HL-60 (cell line): Measurements from ENCODE around the gene SEC24A.
"Not testable (repeated sequence)": the region's sequence is repeated elsewhere in the genome, so short reads cannot be mapped to it uniquely, and the experiment has no call there.

Experiments
- DNase-seq, 2 experiments: peaks; one replicate each; pipeline ENCODE4 v3.0.0-alpha.2; 2010 to 2020; ENCODE audit warnings: low read depth in 1 of 2, low spot score in 1 of 2
- H3K27ac ChIP-seq: fragments of 250-450 bp; sonication (Bioruptor Pico); replicated peaks from 2 replicates; pipeline ENCODE4 v1.5.1; 2020; ENCODE audit warnings: mild to moderate bottlenecking, moderate library complexity
- H3K27me3 ChIP-seq: fragments of 250-450 bp; sonication (Bioruptor Pico); 2 replicates; pipeline ENCODE4 v1.5.1; 2021; ENCODE audit warnings: mild to moderate bottlenecking, moderate library complexity; ENCODE audit not compliant: insufficient read depth, poor library complexity, severe bottlenecking
- H3K4me3 ChIP-seq: replicated peaks from 2 replicates; pipeline ENCODE4 v1.5.1; 2011; ENCODE audit warnings: mild to moderate bottlenecking, control low read depth, low read length; ENCODE audit not compliant: insufficient read depth
- GABPA ChIP-seq: IDR thresholded peaks from 2 replicates; pipeline ENCODE4 v1.6.1; 2012; ENCODE audit warnings: low read depth
- POLR2AphosphoS5 ChIP-seq: IDR thresholded peaks from 2 replicates; pipeline ENCODE4 v1.6.1; 2012; ENCODE audit warnings: low read depth
- SPI1 ChIP-seq: IDR thresholded peaks from 2 replicates; pipeline ENCODE4 v1.6.1; 2012; ENCODE audit warnings: low read depth, mild to moderate bottlenecking, borderline replicate concordance
- TF ChIP-seq, protein P1 (sequence below): IDR thresholded peaks from one replicate; pipeline ENCODE4 v1.5.1; 2011; ENCODE audit warnings: low read length, control low read depth, inconsistent platforms; ENCODE audit not compliant: insufficient read depth
- TF ChIP-seq, protein P2 (sequence below): IDR thresholded peaks from 2 replicates; pipeline ENCODE4 v1.6.1; 2012; ENCODE audit warnings: low read depth; ENCODE audit not compliant: insufficient replicate concordance

SEC24A gene

DNA sequence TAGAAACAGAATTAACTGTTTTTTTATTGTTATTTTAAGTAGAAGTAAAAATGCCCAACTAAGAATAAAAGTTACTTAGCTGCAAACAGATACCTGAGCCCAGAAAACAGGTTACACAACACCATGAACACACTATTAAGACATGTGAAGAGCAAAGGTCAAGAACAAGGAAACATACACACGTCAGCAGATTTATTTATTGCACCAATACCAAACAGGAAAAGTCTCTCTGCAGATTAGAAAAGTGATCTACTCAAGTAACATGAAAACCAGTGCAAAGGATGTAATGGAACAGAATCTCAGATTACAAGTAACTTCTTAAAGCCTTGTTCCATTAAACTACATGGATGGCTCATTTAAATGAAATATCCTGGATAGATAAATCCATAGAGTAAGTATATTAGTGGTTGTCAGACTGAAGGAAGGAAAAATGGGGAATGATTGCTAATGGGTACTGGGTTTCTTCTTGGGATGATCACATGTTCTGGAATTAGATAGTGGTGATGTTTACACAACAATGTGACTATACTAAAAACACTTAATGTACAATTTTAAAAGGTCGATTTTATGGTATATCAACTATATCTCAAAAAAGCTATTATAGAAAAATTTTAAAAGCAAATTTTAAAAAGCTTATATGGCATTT is 22.1 kb upstream of the SEC24A start:
- H3K27me3 ChIP-seq = no peaks in the 10 kb centered on the region
- DNase-seq = no peak
- no peak overlapping the region for H3K27ac ChIP-seq
- TF ChIP-seq GABPA (no peak), SPI1 (no peak), POLR2AphosphoS5 (no peak)
- TF ChIP-seq, protein P1, sequence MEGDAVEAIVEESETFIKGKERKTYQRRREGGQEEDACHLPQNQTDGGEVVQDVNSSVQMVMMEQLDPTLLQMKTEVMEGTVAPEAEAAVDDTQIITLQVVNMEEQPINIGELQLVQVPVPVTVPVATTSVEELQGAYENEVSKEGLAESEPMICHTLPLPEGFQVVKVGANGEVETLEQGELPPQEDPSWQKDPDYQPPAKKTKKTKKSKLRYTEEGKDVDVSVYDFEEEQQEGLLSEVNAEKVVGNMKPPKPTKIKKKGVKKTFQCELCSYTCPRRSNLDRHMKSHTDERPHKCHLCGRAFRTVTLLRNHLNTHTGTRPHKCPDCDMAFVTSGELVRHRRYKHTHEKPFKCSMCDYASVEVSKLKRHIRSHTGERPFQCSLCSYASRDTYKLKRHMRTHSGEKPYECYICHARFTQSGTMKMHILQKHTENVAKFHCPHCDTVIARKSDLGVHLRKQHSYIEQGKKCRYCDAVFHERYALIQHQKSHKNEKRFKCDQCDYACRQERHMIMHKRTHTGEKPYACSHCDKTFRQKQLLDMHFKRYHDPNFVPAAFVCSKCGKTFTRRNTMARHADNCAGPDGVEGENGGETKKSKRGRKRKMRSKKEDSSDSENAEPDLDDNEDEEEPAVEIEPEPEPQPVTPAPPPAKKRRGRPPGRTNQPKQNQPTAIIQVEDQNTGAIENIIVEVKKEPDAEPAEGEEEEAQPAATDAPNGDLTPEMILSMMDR = no peak
- TF ChIP-seq, protein P2, sequence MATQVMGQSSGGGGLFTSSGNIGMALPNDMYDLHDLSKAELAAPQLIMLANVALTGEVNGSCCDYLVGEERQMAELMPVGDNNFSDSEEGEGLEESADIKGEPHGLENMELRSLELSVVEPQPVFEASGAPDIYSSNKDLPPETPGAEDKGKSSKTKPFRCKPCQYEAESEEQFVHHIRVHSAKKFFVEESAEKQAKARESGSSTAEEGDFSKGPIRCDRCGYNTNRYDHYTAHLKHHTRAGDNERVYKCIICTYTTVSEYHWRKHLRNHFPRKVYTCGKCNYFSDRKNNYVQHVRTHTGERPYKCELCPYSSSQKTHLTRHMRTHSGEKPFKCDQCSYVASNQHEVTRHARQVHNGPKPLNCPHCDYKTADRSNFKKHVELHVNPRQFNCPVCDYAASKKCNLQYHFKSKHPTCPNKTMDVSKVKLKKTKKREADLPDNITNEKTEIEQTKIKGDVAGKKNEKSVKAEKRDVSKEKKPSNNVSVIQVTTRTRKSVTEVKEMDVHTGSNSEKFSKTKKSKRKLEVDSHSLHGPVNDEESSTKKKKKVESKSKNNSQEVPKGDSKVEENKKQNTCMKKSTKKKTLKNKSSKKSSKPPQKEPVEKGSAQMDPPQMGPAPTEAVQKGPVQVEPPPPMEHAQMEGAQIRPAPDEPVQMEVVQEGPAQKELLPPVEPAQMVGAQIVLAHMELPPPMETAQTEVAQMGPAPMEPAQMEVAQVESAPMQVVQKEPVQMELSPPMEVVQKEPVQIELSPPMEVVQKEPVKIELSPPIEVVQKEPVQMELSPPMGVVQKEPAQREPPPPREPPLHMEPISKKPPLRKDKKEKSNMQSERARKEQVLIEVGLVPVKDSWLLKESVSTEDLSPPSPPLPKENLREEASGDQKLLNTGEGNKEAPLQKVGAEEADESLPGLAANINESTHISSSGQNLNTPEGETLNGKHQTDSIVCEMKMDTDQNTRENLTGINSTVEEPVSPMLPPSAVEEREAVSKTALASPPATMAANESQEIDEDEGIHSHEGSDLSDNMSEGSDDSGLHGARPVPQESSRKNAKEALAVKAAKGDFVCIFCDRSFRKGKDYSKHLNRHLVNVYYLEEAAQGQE = no peak
- no peak overlapping the region for H3K4me3 ChIP-seq

DNA sequence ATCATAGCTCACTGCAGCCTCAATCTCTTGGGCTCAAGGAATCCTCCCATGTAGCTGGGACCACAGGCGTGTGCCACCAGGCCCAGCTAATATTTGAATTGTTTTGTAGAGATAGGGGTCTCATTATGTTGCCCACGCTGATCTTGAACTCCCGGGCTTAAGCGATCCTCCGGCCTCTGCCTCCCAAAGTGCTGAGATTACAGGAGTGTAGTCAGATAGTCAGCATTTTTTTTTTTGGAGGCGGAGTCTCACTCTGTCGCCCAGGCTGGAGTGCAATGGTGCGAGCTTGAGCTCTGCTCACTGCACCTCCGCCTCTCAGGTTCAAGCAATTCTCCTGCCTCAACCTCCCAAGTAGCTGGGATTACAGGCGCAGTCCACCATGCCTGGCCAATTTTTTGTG is 14.4 kb upstream of the SEC24A start:
- H3K27ac ChIP-seq = no peak overlapping the region

DNA sequence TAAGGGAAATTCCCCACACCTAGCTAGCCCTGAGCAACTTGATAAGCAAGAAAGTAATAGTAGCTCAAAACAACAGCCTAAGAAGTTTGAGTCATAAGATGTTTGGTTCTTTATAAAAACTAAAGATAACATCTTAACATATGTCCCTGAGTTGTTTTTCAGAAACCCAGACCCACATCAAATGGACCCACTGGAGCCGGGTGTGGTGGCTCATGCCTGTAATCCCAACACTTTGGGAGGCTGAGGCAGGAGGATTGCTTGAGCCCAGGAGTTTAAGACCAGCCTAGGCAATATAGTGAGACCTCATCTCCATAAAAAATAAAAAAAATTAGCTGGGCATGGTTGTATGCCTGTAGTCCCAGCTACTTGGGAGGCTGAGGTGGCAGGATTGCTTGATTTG is 13.2 kb upstream of the SEC24A start:
- not testable (repeated sequence) for DNase-seq, H3K27ac ChIP-seq, H3K4me3 ChIP-seq, H3K27me3 ChIP-seq

More for the DNA sequence above, 14.4 kb upstream of the SEC24A start:
- Histone ChIP-seq H3K27me3 (no peaks in the 10 kb centered on the region), H3K4me3 (no peak overlapping the region)
- DNase-seq = no peak
- TF ChIP-seq, protein P2 = no peak

DNA sequence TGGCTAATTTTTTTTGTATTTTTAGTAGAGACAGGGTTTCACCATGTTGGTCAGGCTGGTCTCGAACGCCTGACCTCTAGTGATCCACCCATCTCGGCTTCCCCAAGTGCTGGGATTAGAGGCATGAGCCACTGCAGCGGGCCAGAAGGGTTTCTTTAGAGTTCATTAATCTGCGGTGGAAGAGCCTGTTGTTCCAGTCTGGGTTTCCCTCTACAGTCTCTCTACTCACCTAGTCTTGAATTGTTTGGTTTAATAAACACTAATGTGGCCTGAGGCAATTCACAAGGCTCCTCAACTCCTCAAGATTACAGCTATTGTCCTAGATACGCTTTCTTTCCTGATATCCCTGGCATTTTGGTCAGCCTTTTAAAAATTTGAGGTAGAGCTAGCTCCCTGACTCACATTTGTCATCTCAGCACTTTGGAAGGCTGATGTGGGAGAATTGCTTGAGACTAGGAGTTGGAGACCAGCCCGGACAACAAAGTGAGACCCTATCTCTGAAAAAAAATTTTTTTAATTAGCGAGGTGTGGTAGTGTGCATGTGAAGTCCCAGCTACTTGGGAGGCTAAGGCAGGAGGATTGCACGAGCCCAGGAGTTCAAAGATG is 11.4 kb upstream of the SEC24A start:
- DNase-seq = no peak
- H3K27me3 ChIP-seq = no peaks in the 10 kb centered on the region
- TF ChIP-seq GABPA (no peak), POLR2AphosphoS5 (no peak), SPI1 (no peak)
- TF ChIP-seq, protein P1 = no peak
- TF ChIP-seq, protein P2 = no peak
- no peak overlapping the region for H3K27ac ChIP-seq
- no peak overlapping the region for H3K4me3 ChIP-seq
